ENCODE measurements around the gene ILKAP.

ILKAP gene

DNA sequence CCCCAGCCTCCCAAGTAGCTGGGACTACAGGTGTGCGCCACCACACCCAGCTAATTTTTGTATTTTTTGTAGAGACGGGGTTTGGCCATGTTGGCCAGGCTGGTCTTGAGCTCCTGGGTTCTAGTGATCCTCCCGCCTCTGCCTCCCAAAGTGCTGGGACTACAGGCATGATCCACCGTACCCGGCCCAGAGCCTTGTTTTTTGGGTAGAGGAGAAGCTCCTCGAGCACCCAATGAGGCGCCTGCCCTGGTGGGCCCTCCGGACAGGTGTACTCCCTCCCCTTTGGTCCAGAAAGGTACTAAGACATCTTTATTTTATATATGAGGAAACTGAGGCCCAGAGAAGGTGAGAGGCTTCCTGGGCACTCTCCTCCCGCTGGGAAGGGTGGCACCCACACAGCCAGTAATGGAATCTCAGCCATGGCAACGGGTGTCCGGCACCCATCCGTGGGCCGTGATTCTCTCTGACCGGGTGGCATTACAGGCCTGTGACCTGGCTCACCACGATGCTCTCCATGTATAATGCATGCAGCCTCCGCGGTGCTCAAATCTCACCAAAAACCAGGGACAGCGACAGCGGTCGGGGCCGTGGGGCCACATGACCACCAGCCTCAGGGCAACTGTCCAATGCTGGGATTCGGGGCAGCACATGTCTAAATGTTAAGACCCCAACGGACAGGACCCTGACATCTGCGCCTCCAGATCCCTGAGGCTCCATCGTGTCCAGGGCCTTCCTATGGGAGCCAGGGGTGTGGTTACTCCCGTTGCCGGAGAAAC, 81.8 kb downstream of the ILKAP start:
- DNase-seq, result no peak

DNA sequence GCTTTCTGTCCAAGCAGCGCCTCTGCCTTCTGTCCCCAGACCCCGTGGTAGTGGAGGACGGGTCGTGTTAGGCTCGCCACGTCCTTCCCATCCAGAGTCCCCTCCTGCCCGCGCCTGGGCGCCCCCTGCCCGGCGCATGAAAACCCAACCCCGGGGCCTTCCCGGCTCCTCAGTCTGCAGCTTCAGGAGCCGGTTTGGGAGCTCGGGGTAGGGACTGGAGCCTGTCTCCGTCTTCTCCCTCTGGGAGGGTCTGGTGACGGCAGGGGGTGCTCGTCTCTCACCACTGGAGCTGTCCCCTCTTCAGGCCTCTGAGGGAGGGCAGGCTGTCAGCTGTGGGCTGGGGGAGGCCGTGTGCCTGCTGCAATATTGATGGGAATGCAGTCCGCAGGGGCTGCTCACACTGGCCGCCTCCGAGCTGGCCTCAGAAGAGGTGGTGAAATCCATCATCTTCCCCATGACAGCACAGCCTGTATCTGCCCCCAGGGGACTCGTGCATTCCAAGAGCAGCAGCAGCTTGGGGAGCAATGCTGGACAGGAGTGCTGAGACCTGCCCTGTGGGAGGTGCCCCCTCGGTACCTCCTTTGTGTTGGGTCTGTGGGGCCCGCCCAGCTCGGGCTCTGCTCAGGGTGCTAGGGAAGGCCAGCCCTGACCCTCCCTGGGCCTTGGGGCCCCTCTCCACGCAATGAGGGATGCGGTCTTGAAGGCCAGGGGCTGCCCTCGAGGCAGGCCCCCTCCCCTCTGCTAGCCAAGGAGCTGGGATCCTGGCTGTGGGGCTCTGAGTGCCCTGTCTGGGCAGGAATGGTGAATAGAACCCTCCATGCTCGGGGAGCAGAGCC, 82.8 kb downstream of the ILKAP start:
- no peak for DNase-seq

All from CD4-positive, alpha-beta T cell treated with Interleukin-17A for 4 hours (primary cell).